ENCODE measurements around the gene RPP40.
"Not testable (repeated sequence)": the region's sequence is repeated elsewhere in the genome, so short reads cannot be mapped to it uniquely, and the experiment has no call there.

DNA sequence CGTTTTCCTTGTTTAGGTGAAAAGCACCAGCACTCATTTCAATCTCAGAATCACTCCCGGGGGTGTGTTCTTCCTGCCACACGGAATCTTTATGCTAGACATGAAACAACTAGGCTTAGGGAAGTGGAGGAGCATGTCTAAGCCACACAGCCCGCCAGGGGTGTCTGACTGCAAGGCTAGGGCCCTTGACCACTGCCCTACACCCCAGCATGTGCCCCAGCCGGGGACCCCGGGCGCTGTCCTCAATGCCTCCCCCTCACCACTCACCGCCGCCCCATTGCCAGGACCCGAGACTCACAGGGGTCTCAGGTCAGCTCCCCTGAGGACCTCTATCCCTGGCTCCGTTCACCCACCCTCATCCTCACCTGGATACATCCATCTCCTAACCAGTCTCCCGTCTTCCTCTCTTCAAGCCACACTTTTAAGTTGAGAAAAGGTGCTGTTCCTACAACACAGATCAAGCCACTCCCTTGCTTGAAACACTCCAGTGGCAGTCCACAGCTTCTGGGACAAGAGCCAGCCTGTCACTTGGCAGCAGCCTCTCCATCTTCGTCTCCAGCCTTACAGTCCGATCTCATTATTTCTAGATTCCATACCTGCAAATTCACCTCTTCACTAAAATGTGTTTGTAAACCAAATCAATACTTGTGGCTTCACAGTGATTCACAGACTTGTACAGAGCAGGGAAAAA, 29.5 kb upstream of the RPP40 start:
- not testable (repeated sequence) for TF ChIP-seq EZH2 (IDR thresholded peaks at IDR 0.05)
- TF ChIP-seq, protein P1, sequence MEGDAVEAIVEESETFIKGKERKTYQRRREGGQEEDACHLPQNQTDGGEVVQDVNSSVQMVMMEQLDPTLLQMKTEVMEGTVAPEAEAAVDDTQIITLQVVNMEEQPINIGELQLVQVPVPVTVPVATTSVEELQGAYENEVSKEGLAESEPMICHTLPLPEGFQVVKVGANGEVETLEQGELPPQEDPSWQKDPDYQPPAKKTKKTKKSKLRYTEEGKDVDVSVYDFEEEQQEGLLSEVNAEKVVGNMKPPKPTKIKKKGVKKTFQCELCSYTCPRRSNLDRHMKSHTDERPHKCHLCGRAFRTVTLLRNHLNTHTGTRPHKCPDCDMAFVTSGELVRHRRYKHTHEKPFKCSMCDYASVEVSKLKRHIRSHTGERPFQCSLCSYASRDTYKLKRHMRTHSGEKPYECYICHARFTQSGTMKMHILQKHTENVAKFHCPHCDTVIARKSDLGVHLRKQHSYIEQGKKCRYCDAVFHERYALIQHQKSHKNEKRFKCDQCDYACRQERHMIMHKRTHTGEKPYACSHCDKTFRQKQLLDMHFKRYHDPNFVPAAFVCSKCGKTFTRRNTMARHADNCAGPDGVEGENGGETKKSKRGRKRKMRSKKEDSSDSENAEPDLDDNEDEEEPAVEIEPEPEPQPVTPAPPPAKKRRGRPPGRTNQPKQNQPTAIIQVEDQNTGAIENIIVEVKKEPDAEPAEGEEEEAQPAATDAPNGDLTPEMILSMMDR (IDR thresholded peaks at IDR 0.05): not testable (repeated sequence)

Data from neural progenitor cell (in vitro differentiated cells).